22Rv1 (cell line): ENCODE results near the gene TREML1.

Experiments
- H3K27ac ChIP-seq: fragments of 450-650 bp; 2 replicates; pipeline ENCODE4 v1.5.1; 2017
- CTCF ChIP-seq: fragments of 450-650 bp; IDR thresholded peaks from 2 replicates; pipeline ENCODE4 v1.5.1; 2017; ENCODE audit warnings: mild to moderate bottlenecking
- ZFX ChIP-seq: fragments of 450-650 bp; IDR thresholded peaks from 2 replicates; pipeline ENCODE4 v1.6.1; 2017; ENCODE audit warnings: antibody characterized with exemption, borderline replicate concordance

The TREML1 gene

DNA sequence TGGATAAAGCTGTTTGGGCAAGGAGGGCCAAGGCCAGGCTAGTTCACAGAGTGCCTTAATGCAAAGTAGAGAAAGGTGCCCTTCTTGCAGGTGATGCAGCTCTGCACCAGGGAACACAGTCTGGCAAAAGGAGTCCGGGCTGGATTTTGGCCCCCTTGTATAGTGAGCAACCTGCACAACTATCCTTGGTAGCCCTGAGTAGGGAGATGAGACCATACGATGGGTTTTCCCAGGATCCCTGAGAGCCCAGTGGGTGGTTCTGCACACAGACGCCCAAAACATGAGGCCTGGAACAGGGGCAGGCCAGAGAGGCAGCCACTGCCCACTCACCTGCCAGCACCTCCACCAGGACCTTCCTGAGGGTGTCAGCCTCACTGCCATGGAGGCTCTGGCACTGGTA lies 6.8 kb upstream of the TREML1 start:
- H3K27ac ChIP-seq = no peak overlapping the region
- no peak for TF ChIP-seq CTCF
- TF ChIP-seq ZFX = no peak

- H3K27ac ChIP-seq = no peak overlapping the region
- no peak for TF ChIP-seq CTCF
- no peak for TF ChIP-seq ZFX
These were observed 5.4 kb upstream of the TREML1 start for GRCh38 chr6:41159415-41160082.

DNA sequence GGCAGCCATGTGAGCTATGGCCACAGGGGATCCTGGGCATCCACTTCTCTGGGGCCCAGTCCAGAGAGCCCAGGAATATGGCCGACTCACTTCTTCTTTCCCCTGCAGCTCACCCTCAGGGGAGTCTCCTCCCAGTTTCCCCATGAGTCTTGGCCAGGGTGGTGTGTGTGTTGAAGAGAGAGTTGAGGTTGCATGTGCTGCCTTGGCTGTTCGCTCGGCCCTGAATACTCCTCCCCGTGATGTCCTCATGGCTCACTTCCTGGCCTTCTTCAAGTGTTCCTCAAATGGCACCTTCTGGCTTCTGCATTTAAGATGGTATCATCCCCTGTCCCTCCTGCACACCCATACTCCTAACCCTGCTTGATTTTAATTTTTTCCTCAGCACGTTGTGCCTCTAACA lies 3.2 kb upstream of the TREML1 start:
- TF ChIP-seq ZFX (no peak), CTCF (no peak)
- H3K27ac ChIP-seq = no peak overlapping the region

- H3K27ac ChIP-seq = no peak overlapping the region
- TF ChIP-seq CTCF (no peak), ZFX (no peak)
These were observed 2.6 kb upstream of the TREML1 start for GRCh38 chr6:41156771-41157170.

- TF ChIP-seq CTCF (no peak), ZFX (no peak)
- H3K27ac ChIP-seq = no peak overlapping the region
These were observed 1.9 kb upstream of the TREML1 start for GRCh38 chr6:41156001-41156400.

- TF ChIP-seq CTCF (no peak), ZFX (no peak)
- no peak overlapping the region for H3K27ac ChIP-seq
These were observed 1.1 kb upstream of the TREML1 start for GRCh38 chr6:41155132-41155805.

GRCh38 chr6:41153451-41153850 lies 696 bp downstream of the TREML1 start:
- H3K27ac ChIP-seq = no peak overlapping the region
- no peak for TF ChIP-seq ZFX
- no peak for TF ChIP-seq CTCF
